Stomach smooth muscle (tissue), 2 donors: ENCODE results near the gene CALM3.

Experiments
- H3K27ac ChIP-seq: one replicate; pipeline ENCODE4 v1.7.0; 2013; ENCODE audit warnings: mild to moderate bottlenecking, low read length, inconsistent platforms
- H3K27me3 ChIP-seq, 2 donors: one replicate each; pipeline ENCODE4 v1.7.0; 2013; ENCODE audit warnings: low read length in 2 of 2; ENCODE audit not compliant: insufficient read depth in 2 of 2, control insufficient read depth in 1 of 2
- H3K36me3 ChIP-seq, 2 donors: one replicate each; pipeline ENCODE4 v1.7.0; 2013; ENCODE audit warnings: low read length in 2 of 2; ENCODE audit not compliant: control insufficient read depth in 2 of 2, insufficient read depth in 2 of 2
- H3K4me1 ChIP-seq: one replicate; pipeline ENCODE4 v1.7.0; 2013; ENCODE audit warnings: low read length; ENCODE audit not compliant: control insufficient read depth, insufficient read depth
- H3K4me3 ChIP-seq, 2 donors: one replicate each; pipeline ENCODE4 v1.7.0; 2013; ENCODE audit warnings: low read length in 2 of 2
- H3K9ac ChIP-seq, 2 donors: one replicate each; pipeline ENCODE4 v1.7.0; 2013; ENCODE audit warnings: low read length in 2 of 2, mild to moderate bottlenecking in 1 of 2
- H3K9me3 ChIP-seq, 2 donors: one replicate each; pipeline ENCODE4 v1.7.0; 2013; ENCODE audit warnings: low read length in 2 of 2; ENCODE audit not compliant: control insufficient read depth in 2 of 2
- donor health status: healthy.
- donor health status: Pancreatic carcinoma.

The CALM3 gene

DNA sequence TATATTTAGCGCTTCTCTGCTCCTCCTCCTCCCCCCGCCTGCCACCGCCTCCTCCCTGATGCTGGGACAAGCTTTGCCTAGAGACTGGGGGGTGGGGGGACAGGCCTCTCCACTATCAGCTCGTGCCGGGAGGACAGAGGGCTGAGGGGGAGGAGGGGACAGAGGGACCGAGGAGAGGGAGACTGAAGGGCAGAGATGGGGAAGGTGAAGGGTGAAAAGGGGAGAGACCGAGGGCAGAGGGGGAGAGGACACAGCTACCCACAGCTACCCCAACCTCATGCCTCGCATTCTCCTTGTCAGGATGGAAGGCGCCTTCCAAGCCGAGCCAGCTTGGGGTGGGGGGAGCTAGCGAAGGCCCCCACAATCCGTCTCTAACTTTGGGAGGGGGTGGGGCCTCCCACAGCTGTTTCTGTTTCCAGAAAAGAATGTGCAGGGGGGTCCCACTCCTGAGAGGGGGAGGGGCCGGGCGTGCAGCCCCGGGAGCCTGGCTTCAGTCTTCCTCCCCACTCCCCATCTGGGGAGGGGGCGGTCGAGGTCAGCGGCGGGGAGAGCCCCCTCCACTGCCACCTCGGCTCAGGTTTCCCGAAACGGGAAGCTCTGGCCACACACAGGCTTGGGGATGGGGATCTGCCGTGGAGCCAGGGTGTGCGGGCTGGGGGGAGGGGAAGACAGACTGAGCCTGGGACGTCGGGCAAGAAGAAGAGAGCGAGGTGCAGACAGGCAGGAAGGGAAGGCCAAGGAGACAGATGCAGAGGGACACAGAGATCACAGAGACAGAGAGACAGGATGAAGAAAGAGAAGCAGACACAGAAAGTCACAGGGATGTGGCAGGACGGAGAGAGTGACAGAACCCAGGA is 58.2 kb downstream of the CALM3 start:
- no peaks in the 10 kb centered on the region for H3K36me3 ChIP-seq
- peaks cover 45% of the 10 kb centered on the region for H3K4me1 ChIP-seq
- no peaks in the 10 kb centered on the region for H3K9me3 ChIP-seq
- peak overlapping the region; percentile 85 to 90 for H3K4me3 ChIP-seq
- no peaks in the 10 kb centered on the region for H3K27me3 ChIP-seq
- H3K27ac ChIP-seq, result peak overlapping the region; percentile 88
- H3K9ac ChIP-seq, result peak overlapping the region; percentile 65 to 75

GRCh38 chr19:46660008-46660517 is 58.9 kb downstream of the CALM3 start:
- Histone ChIP-seq H3K9me3 (no peaks in the 10 kb centered on the region), H3K9ac (peak overlapping the region; percentile 65 to 75), H3K4me1 (peaks cover 38% of the 10 kb centered on the region), H3K4me3 (peak overlapping the region; percentile 85 to 90), H3K27me3 (no peaks in the 10 kb centered on the region), H3K36me3 (no peaks in the 10 kb centered on the region), H3K27ac (peak overlapping the region; percentile 88)
